GM12874 (cell line): ENCODE results near the gene IFT122.

Experiments
- TF ChIP-seq, protein P1 (sequence below): IDR thresholded peaks from 2 replicates; pipeline ENCODE4 v1.5.1; 2011; ENCODE audit warnings: low read depth, mild to moderate bottlenecking, control low read depth, low read length, moderate library complexity; ENCODE audit not compliant: insufficient read depth

Gene IFT122

DNA sequence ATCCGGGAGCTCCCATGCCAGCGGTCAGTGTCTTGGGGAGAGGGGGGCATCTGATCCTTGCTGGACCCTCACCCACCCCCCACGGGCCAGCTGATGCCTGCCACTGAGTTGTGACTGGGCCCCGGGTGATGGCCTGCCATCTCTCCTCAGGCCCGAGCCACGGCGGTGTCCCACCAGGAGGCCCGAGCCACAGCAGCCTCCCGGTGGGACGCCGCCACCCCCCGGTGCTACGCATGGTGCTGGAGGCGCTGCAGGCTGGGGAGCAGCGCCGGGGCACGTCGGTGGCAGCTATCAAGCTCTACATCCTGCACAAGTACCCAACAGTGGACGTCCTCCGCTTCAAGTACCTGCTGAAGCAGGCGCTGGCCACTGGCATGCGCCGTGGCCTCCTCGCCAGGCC lies 107.2 kb downstream of the IFT122 start:
- TF ChIP-seq, protein P1, sequence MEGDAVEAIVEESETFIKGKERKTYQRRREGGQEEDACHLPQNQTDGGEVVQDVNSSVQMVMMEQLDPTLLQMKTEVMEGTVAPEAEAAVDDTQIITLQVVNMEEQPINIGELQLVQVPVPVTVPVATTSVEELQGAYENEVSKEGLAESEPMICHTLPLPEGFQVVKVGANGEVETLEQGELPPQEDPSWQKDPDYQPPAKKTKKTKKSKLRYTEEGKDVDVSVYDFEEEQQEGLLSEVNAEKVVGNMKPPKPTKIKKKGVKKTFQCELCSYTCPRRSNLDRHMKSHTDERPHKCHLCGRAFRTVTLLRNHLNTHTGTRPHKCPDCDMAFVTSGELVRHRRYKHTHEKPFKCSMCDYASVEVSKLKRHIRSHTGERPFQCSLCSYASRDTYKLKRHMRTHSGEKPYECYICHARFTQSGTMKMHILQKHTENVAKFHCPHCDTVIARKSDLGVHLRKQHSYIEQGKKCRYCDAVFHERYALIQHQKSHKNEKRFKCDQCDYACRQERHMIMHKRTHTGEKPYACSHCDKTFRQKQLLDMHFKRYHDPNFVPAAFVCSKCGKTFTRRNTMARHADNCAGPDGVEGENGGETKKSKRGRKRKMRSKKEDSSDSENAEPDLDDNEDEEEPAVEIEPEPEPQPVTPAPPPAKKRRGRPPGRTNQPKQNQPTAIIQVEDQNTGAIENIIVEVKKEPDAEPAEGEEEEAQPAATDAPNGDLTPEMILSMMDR: no peak

DNA sequence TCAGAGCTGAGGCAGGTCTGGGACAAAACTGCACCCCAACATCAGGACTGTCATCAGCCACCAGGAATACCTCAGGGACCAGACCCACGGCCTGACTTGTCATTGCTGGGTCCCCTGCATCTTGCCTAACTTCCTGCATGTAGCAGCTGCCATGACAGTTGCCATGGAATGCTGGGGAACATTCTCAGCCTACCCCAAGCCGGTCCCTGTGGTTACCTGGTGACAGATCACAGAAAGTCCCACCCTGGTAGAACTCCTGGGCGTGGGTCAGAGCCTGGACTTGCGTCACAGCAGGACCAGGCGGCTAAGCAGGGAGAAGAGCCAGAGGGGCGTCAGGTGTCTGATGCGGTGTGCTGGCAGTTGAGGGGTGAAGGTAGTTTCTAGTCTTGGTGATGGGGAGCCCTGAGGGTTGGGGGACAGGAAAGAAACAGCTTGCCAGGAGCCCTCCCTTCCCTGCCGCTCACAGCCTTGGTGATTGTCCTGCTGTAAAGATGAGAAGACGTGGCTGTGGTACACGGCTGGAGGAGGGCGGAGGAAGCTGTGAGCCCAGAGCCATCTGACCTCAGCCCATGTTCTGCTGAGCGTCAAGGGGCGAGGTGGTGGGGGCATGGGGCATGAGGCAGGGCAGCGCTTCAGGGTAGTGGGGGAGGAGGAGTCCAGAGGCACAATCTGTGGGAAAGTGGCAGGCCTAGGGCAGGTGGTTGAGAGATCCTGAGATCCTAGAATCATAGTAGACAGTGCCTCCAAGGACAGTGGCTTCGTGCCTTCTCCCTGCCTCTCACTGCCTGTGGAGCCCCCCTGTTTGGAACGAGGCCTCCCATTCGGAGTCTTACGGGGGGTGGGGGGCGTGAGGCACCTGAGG lies 108.3 kb downstream of the IFT122 start:
- TF ChIP-seq, protein P1: no peak

- TF ChIP-seq, protein P1: no peak
Measured at GRCh38 chr3:129549006-129549800, 109.2 kb downstream of the IFT122 start.

DNA sequence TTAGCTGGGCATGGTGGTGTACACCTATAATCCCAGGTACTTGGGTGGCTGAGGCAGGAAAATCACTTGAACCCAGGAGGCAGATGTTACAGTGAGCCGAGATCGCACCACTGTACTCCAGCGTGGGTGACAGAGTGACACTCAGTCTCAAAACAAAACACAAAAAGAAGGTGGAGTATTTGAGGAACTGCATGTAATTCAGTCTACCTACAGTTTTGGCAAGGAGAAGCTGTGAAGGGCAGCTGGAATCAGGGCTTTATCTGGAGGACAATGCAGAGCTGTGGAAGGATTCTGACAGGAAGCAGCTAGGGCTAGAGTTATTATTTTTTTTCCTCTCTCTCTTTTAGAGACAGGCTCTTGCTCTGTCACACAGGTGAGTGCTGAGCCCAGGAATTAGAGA lies 109.8 kb downstream of the IFT122 start:
- TF ChIP-seq, protein P1: no peak

DNA sequence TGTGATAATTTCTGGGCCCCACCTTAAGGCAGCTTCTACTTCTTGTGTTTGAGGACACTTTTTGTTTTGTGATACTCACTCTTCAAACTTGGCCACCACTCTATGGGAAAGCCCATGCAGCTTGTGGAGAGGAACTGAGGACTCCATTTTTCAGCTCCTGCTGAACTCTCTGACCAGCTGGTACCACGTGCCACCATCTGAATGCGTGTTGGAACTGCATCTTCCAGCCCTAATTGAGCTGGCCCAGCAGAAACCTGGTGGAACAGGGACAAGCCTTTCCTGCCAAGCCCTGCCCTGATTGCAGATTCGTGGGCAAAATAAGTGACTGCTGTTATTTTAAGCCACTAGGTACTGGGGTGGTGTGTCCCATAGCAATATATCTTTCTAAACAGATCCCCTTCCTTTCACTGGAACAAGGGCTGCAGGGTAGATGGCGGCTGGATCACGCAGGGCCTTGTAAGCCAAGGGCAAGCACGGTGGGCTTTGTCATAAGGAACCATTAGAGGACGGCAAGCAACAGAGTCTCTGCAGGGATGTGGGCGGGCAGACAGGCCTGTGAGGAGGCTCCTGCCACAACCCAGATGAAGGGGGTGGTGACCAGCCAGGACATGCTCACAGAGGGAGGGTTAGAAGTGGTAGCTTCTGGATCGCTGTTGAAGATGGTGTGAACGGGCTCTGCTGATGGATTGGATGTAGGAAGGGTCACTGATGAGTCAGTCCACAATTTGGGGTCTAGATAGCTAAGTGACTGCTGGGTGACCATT lies 112.4 kb downstream of the IFT122 start:
- TF ChIP-seq, protein P1: no peak

GRCh38 chr3:129553171-129553570 lies 113.1 kb downstream of the IFT122 start:
- TF ChIP-seq, protein P1: no peak

GRCh38 chr3:129553719-129554118 lies 113.7 kb downstream of the IFT122 start:
- TF ChIP-seq, protein P1: no peak
